Measurements from ENCODE around the gene DLK1. TPM values are rescaled to one million over a fixed set of nuclear protein-coding genes. Genes with fewer than 3 reads are reported as not detected.

The DLK1 gene
- total RNA-seq, 1 donor from 2014 or later, result 8.6 TPM

GRCh38 chr14:100706200-100706599, 20.5 kb upstream of the DLK1 start:
- Histone ChIP-seq H3K4me3 (no peak overlapping the region), H3K4me1 (peaks cover 8% of the 10 kb centered on the region), H3K27ac (no peak overlapping the region), H3K9me3 (no peaks in the 10 kb centered on the region), H3K27me3 (no peaks in the 10 kb centered on the region), H3K36me3 (no peaks in the 10 kb centered on the region)
- no peak for TF ChIP-seq CTCF (IDR thresholded peaks at IDR 0.05)
- no peak for TF ChIP-seq POLR2A (IDR thresholded peaks at IDR 0.05)
- no peak for TF ChIP-seq POLR2AphosphoS5 (IDR thresholded peaks at IDR 0.05; ENCODE audit: insufficient read depth in 1 of 2, low read depth in 1 of 2)
- no peak for DNase-seq (ENCODE audit: extremely low spot score in 2 of 2)
- intact Hi-C loops (cut with DNase I), result no loop called here

GRCh38 chr14:100706860-100707259, 19.8 kb upstream of the DLK1 start:
- H3K27me3 ChIP-seq, result no peaks in the 10 kb centered on the region

GRCh38 chr14:100708425-100709288, 18.0 kb upstream of the DLK1 start:
- peak overlapping the region in 1 of 2 donors; percentile 27 for H3K4me3 ChIP-seq
- peaks cover 8% of the 10 kb centered on the region for H3K4me1 ChIP-seq
- intact Hi-C loops (cut with DNase I), result no loop called here
- no peak for DNase-seq (ENCODE audit: extremely low spot score in 2 of 2)
- H3K27me3 ChIP-seq, result no peaks in the 10 kb centered on the region
- H3K36me3 ChIP-seq, result no peaks in the 10 kb centered on the region
- no peaks in the 10 kb centered on the region for H3K9me3 ChIP-seq
- peak overlapping the region; percentile 56 for H3K27ac ChIP-seq
- TF ChIP-seq POLR2AphosphoS5 (IDR thresholded peaks at IDR 0.05; ENCODE audit: insufficient read depth in 1 of 2, low read depth in 1 of 2) (peak in 1 of 2 donors; percentile 47), CTCF (IDR thresholded peaks at IDR 0.05) (no peak), POLR2A (IDR thresholded peaks at IDR 0.05) (no peak)

More at GRCh38 chr14:100706860-100707259, 19.8 kb upstream of the DLK1 start:
- H3K4me1 ChIP-seq, result peaks cover 8% of the 10 kb centered on the region
- no peaks in the 10 kb centered on the region for H3K36me3 ChIP-seq
- no peaks in the 10 kb centered on the region for H3K9me3 ChIP-seq
- intact Hi-C loops (cut with DNase I), result no loop called here
- TF ChIP-seq CTCF (IDR thresholded peaks at IDR 0.05) (no peak), POLR2A (IDR thresholded peaks at IDR 0.05) (no peak), POLR2AphosphoS5 (IDR thresholded peaks at IDR 0.05; ENCODE audit: insufficient read depth in 1 of 2, low read depth in 1 of 2) (no peak)
- H3K4me3 ChIP-seq, result no peak overlapping the region
- no peak overlapping the region for H3K27ac ChIP-seq
- no peak for DNase-seq (ENCODE audit: extremely low spot score in 2 of 2)

- H3K36me3 ChIP-seq, result no peaks in the 10 kb centered on the region
- TF ChIP-seq CTCF (IDR thresholded peaks at IDR 0.05) (peak in 2 of 3 experiments; percentile 50 to 53), POLR2A (IDR thresholded peaks at IDR 0.05) (no peak), POLR2AphosphoS5 (IDR thresholded peaks at IDR 0.05; ENCODE audit: insufficient read depth in 1 of 2, low read depth in 1 of 2) (no peak)
- peak overlapping the region; percentile 15 to 27 for H3K4me3 ChIP-seq
- intact Hi-C loops (cut with DNase I), result no loop called here
- peak overlapping the region; percentile 56 for H3K27ac ChIP-seq
- DNase-seq (ENCODE audit: extremely low spot score in 2 of 2), result no peak
- peaks cover 8% of the 10 kb centered on the region for H3K4me1 ChIP-seq
- H3K9me3 ChIP-seq, result no peaks in the 10 kb centered on the region
- H3K27me3 ChIP-seq, result no peaks in the 10 kb centered on the region
Measured at GRCh38 chr14:100709289-100710284, 17.1 kb upstream of the DLK1 start.

Data from vagina (tissue), 2 donors.